ENCODE data around the gene FABP3.
"Not testable (repeated sequence)": the region's sequence is repeated elsewhere in the genome, so short reads cannot be mapped to it uniquely, and the experiment has no call there.

Gene FABP3

DNA sequence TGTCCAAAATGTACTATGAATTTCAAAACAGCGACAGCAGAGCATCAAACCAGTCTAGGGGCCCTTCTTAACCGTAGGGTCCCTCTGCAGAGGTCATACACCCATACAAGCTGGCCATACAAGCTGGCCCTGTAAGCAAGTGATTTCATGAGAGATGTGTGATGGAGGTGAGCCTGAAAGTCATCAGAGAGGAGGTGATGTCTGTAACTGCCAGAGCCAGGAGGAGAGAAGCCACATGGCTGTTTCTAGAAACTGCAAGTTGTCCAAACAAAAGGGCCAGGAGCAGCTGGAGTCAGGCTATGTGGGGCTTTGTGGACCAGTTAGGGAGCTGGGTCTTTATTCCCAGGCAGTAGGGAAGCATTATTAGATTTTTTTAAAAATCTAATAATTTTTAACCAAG lies 25.4 kb upstream of the FABP3 start:
- DNase-seq (ENCODE audit: low read depth), result no peak

DNA sequence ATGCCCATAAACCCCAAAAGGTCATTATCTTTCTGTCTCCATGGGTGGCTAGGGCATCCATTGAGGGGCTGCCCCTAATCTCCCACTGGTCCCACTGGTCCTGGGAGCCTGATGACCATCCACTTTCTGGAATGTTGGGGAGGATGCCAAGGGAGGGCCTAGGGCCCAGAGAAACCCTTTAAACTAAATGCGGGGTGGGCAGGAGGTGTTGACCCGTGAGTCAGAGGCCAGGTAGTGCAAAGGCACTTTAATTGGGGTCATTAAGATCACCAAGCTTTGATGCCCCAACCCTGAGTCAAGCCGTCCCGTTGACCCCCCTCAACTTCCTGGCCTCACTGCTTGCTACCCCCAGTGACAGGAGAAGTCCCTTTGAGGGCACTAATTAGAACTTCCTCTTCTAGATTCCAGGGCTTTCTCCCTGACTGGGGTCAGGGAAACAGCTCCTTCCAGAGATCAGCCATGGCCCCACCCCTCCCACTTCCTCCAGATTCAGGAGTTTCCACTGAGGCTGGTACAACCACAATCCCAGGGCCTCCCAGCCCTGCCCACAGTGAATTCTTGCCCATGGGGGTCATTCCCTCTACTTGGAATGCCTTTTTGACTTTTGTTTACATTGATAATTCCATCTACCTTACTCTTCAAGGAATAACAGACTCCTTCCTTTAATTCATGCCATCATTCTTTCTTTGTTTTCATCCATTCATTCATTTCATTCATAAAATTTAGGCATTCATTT lies 24.7 kb upstream of the FABP3 start:
- DNase-seq (ENCODE audit: low read depth), result no peak

DNA sequence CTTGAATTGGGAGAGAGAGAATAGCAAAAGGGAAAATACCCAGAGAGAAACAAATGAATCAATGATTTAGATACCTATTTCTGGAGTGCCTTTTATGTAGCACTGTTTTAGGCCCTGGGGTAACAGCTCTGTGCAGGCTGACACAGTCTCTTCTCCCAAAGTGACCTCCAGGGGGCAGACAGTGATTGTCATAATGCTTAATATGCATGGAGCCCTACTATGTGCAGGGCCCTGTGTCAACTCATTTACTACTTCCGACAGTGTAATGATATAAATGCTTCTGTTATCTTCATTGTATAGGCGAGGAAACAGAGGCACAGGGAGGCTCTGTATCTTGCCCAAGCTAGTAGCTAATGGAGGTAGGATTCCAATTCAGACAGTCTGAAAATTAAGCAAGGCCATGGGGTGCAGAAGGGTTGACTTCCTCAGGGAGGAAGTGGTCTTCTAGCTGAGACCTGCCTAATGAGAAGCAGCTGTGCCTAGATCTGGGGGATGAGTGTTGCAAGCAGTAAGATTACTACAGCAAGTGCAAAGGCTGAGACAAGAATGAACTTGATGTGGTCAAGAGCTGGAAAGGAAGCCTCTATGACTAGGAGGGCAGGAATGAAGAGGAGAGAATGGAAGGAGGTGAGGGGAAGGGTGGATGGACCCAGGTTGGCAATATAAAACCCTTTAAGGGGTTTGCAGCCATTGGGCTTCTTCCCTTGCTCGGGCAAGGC lies 23.9 kb upstream of the FABP3 start:
- DNase-seq (ENCODE audit: low read depth), result no peak

DNA sequence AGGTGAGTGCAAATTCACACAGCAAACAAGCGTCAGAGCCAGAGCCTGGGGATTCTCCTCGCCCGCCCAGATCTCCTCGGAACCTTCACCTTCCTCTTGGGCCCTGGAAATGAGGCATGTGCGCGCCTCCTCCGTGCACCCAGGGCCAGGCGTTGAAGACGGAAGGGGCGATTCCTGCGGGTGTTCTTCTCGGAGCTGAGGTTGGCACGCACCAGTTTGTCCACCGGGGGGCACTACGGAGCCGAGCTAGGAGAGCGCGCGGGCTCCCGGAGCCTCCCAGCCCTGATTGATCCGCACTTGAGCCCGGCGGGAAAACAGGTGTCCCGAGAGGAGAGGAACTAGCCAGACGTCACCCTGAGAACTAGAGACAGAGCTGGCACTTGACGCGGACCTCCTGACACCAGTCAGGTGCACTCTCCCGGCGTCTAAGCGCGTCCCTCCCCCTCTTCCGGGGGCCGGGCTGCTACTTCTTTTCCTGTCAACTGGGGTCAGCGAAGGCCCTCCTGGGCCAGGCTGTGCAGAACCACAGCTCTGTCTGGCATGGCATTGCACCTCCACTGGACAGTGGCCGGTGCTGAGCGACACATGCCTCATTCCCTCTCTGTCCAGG lies 21.8 kb upstream of the FABP3 start:
- peak; percentile 76 for DNase-seq (ENCODE audit: low read depth)

- no peak for DNase-seq (ENCODE audit: low read depth)
These were observed 20.6 kb upstream of the FABP3 start for GRCh38 chr1:31393463-31393862.

GRCh38 chr1:31390071-31390470 lies 17.2 kb upstream of the FABP3 start:
- no peak for DNase-seq (ENCODE audit: low read depth)

DNA sequence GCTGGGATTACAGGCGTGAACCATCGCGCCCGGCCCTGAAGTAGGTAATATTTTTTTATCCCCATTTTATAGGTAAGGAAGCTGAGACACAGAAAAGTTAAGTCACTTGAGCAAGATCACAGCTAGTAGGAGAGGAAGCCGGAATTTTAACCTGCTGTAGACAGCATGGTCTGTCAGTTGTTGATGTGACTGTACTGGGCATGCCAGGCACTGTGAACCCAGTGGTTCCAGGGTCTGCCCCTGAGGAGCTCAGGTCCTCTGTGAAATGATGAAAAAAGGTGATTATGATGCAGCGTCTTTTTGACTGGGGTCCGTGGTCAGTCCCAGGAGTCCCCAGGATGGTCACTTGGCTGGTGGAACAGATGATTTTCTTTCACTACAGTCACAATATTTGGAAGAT lies 16.7 kb upstream of the FABP3 start:
- DNase-seq (ENCODE audit: low read depth), result no peak

DNA sequence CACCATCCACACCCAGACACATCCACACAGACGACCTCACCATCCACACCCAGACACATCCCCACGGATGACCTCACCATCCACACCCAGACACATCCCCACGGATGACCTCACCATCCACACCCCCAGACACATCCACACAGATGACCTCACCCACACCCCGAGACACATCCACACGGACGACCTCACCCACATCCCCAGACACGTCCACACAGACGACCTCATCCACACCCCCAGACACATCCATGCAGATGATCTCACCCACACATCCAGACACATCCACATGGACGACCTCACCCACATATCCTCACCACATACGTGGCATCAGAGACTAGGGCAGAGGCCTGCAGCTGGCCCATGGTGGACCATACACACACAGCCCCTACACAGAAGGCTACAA lies 14.7 kb upstream of the FABP3 start:
- no peak for DNase-seq (ENCODE audit: low read depth)

- not testable (repeated sequence) for DNase-seq (ENCODE audit: low read depth)
These were observed 13.8 kb upstream of the FABP3 start for GRCh38 chr1:31386576-31387243.

- no peak for DNase-seq (ENCODE audit: low read depth)
These were observed 11.1 kb upstream of the FABP3 start for GRCh38 chr1:31383967-31384366.

GRCh38 chr1:31382379-31382989 lies 9.6 kb upstream of the FABP3 start:
- no peak for DNase-seq (ENCODE audit: low read depth)

DNA sequence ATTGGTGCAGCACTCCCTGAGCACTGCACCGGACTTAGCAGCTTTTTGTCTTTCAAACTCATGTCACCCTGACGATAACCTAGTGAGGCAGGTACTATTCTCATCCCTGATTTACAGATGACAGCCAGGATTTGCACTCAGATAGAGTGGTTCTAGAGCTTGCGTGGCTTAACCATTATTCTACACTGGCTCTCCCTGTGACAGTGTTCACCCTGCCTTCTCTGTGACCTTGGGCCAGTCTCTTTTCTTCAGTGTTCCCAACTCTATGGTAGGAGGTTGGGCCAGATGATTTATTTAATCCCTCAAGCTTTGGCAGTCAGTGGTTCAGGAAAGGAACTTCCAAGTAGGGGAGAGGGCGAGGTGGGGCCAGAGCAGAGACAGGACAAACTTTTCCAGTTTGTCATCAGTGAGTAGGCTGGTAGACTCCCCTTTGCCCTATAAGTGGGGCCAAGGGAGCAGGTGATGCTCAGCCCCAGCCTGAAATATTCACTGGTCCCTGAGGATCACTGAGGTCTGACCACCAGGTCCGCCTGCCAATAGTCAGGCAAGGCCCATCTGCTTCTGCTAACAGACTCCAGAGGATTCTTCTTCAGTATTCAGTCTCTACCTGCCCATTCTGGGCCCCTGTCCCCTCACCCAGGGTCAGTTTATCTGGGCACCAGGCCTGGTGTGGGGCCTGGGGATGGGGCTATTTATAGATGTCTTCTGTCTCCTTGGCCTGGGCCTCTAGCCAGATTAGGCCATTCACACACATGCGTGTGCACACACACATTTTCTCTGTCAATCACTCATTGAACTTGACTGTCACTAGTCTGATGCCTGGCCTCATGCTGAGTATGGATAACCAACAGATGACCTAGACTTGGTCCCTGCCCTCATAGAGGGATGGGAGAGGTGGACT lies 8.8 kb upstream of the FABP3 start:
- no peak for DNase-seq (ENCODE audit: low read depth)

DNA sequence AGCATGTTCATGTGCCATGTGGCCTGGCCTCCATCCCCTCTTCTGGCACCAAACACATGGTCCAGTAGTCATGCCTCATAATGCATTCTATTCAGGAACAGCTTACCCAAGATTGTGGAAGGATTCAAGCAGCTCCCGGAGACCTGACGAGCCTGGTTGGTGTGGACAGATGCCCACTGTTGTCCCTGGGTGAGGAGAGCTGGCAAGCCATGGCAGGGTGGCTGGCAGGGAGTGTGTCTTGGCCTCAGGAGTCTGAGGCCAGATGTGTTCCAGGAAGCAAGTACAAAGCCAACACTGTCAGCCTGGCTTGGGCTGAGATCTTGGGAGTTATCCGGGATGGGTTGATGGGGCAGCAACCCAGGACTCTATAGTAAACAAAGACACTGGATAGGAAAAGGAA lies 7.3 kb upstream of the FABP3 start:
- no peak for DNase-seq (ENCODE audit: low read depth)

- no peak for DNase-seq (ENCODE audit: low read depth)
These were observed 5.1 kb upstream of the FABP3 start for GRCh38 chr1:31378001-31378400.

- no peak for DNase-seq (ENCODE audit: low read depth)
These were observed 4.5 kb upstream of the FABP3 start for GRCh38 chr1:31377364-31377863.

GRCh38 chr1:31376375-31377134 lies 3.7 kb upstream of the FABP3 start:
- no peak for DNase-seq (ENCODE audit: low read depth)

DNA sequence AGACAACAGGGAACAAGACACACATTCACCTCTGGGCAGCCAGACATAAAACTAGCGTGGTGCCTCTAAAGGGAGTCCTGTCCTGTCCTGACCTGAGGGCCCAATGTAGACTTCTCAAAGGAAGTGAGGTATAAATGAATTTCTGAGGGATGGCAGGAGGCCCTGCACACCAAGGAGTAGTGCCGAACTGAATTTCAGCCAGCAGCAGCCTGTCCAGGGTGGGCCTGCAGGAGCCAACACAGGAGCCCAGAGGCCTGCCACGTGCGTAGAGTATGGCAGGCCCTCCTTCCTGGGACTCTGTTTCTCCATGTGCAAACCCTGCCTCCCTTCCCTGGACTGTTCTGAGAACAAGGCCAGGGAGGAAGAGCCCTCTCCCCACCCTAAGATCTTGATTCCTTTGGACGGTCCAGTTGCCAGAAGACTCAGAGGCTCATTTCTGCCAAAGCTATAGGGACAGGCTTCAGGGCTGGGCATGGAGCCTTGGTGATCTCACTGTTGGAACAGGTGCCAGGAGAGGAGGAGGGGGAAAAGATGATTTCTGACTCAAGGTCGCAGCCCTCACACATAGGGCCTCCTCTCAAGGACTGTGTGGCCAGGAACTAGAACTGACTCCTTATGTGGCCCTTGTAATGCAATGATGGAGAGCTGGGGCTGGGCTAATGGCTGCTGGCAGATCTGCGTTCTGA lies 1.8 kb upstream of the FABP3 start:
- DNase-seq (ENCODE audit: low read depth), result no peak

- DNase-seq (ENCODE audit: low read depth), result no peak
These were observed 1.1 kb upstream of the FABP3 start for GRCh38 chr1:31373897-31374486.

DNA sequence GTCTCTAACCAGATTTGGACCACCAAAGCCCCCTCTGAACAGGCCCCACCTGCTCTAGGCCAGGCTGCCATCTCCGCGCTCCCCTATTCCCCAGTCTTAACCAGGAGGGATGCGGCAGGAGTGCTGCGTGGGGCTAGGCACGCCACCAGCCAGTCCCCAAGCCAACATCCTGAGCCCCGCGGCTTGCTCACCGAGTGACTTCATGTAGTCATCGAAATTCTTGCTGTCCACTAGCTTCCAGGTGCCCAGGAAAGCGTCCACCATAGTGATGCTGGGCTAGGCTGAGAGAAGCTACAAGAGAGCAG lies 173 bp downstream of the FABP3 start:
- no peak for DNase-seq (ENCODE audit: low read depth)

- DNase-seq (ENCODE audit: low read depth), result no peak
These were observed 825 bp downstream of the FABP3 start for GRCh38 chr1:31372051-31372450.

All from activated T-cell treated with anti-CD3 and anti-CD28 coated beads for 48 hours (primary cell).